KMS-11 (cell line): ENCODE measurements around the gene SEPSECS.

Experiments
- H2AFZ ChIP-seq: fragments of 200-600 bp; sonication (generic); 2 replicates; pipeline ENCODE4 v1.6.1; 2016; ENCODE audit warnings: antibody characterized with exemption, mixed run types, low read depth
- H3K27ac ChIP-seq: fragments of 200-600 bp; sonication (generic); 2 replicates; pipeline ENCODE4 v1.6.1; 2016; ENCODE audit warnings: mild to moderate bottlenecking, mixed run types
- H3K27me3 ChIP-seq: fragments of 200-600 bp; sonication (generic); 2 replicates; pipeline ENCODE4 v1.6.1; 2017; ENCODE audit warnings: mild to moderate bottlenecking, low read depth, mixed run types, moderate library complexity; ENCODE audit not compliant: insufficient read depth
- H3K36me3 ChIP-seq: fragments of 200-600 bp; sonication (generic); 2 replicates; pipeline ENCODE4 v1.6.1; 2017; ENCODE audit warnings: mild to moderate bottlenecking, mixed run types; ENCODE audit not compliant: insufficient read depth
- H3K4me1 ChIP-seq: fragments of 200-600 bp; sonication (generic); 2 replicates; pipeline ENCODE4 v1.6.1; 2016; ENCODE audit warnings: mild to moderate bottlenecking, low read depth, mixed run types; ENCODE audit not compliant: poor library complexity, severe bottlenecking
- H3K4me2 ChIP-seq: fragments of 200-600 bp; sonication (generic); 2 replicates; pipeline ENCODE4 v1.7.0; 2016; ENCODE audit warnings: mild to moderate bottlenecking, mixed run types
- H3K4me3 ChIP-seq: fragments of 200-600 bp; sonication (generic); IDR thresholded peaks from 2 replicates; pipeline ENCODE4 v1.6.1; 2017; ENCODE audit warnings: low read depth, low read length, mixed read lengths; ENCODE audit not compliant: insufficient read depth
- H3K79me2 ChIP-seq: fragments of 200-600 bp; sonication (generic); 2 replicates; pipeline ENCODE4 v1.6.1; 2016; ENCODE audit warnings: low read depth, mixed run types; ENCODE audit not compliant: insufficient read depth
- H3K9ac ChIP-seq: fragments of 200-600 bp; sonication (generic); 2 replicates; pipeline ENCODE4 v1.6.1; 2016; ENCODE audit warnings: mild to moderate bottlenecking, mixed run types
- H4K20me1 ChIP-seq: fragments of 200-600 bp; sonication (generic); 2 replicates; pipeline ENCODE4 v1.6.1; 2016; ENCODE audit warnings: mild to moderate bottlenecking, mixed run types; ENCODE audit not compliant: insufficient read depth
- CTCF ChIP-seq: fragments of 200-600 bp; sonication (generic); conservative IDR thresholded peaks from 2 replicates; pipeline ENCODE4 v1.6.1; 2017; ENCODE audit warnings: low read depth, mild to moderate bottlenecking, antibody characterized with exemption, low read length, moderate library complexity, mixed read lengths

SEPSECS gene

GRCh38 chr4:25075851-25076250 is 84.4 kb downstream of the SEPSECS start:
- Histone ChIP-seq H3K27ac (no peak overlapping the region), H2AFZ (no peak overlapping the region)

GRCh38 chr4:25075129-25075528 is 85.1 kb downstream of the SEPSECS start:
- no peak overlapping the region for H3K27ac ChIP-seq

More at GRCh38 chr4:25075851-25076250, 84.4 kb downstream of the SEPSECS start:
- Histone ChIP-seq H3K27me3 (no peaks in the 10 kb centered on the region), H3K79me2 (no peaks in the 10 kb centered on the region), H3K4me2 (no peak overlapping the region), H3K36me3 (no peaks in the 10 kb centered on the region), H3K9ac (no peak overlapping the region), H3K4me1 (peaks cover 34% of the 10 kb centered on the region), H4K20me1 (no peaks in the 10 kb centered on the region), H3K4me3 (no peak overlapping the region)
- no peak for TF ChIP-seq CTCF

GRCh38 chr4:25070545-25070944 is 89.7 kb downstream of the SEPSECS start:
- H3K9ac ChIP-seq = no peak overlapping the region
- no peak overlapping the region for H3K4me3 ChIP-seq
- no peak for TF ChIP-seq CTCF
- H4K20me1 ChIP-seq = no peaks in the 10 kb centered on the region
- H3K79me2 ChIP-seq = no peaks in the 10 kb centered on the region
- no peaks in the 10 kb centered on the region for H3K36me3 ChIP-seq
- no peaks in the 10 kb centered on the region for H3K27me3 ChIP-seq
- no peak overlapping the region for H2AFZ ChIP-seq
- no peak overlapping the region for H3K4me2 ChIP-seq
- no peaks in the 10 kb centered on the region for H3K4me1 ChIP-seq
- H3K27ac ChIP-seq = no peak overlapping the region

More at GRCh38 chr4:25075129-25075528, 85.1 kb downstream of the SEPSECS start:
- H2AFZ ChIP-seq = no peak overlapping the region
- no peaks in the 10 kb centered on the region for H4K20me1 ChIP-seq
- no peak overlapping the region for H3K4me2 ChIP-seq
- H3K27me3 ChIP-seq = no peaks in the 10 kb centered on the region
- no peaks in the 10 kb centered on the region for H3K36me3 ChIP-seq
- peaks cover 27% of the 10 kb centered on the region for H3K4me1 ChIP-seq
- no peak for TF ChIP-seq CTCF
- H3K79me2 ChIP-seq = no peaks in the 10 kb centered on the region
- no peak overlapping the region for H3K9ac ChIP-seq
- H3K4me3 ChIP-seq = no peak overlapping the region
